HCT116 (cell line): ENCODE data around the gene STK35. TPM values are rescaled to one million over a fixed set of nuclear protein-coding genes. Genes with fewer than 3 reads are reported as not detected.

Source experiments
- ATAC-seq: fragments of 200-7000 bp; cut with Tn5 transposase; 2 replicates; pipeline ENCODE4 v1.9.1; 2020; ENCODE audit warnings: mild to moderate bottlenecking, moderate library complexity
- BruUV-seq: library from RNA; stranded (reverse); fragments of 400-500 nt; replicated peaks from 2 replicates; lab custom pipeline; 2021; lab: Mats Ljungman, UMichigan
- CTCF ChIA-PET: fragments of 300-600 bp; sonication (Branson Sonifier 250); formaldehyde crosslinking; loops from one replicate; lab custom pipeline; 2021; ENCODE audit warnings: antibody characterized with exemption; lab: Charles Lee
- POLR2A ChIA-PET: fragments of 300-600, 350-600 bp; sonication (Branson Sonifier 250); formaldehyde crosslinking; loops from one replicate; lab custom pipeline; 2021; ENCODE audit warnings: antibody characterized with exemption; lab: Charles Lee
- RAD21 ChIA-PET, 2 experiments: fragments of 300-600 bp; sonication (Branson Sonifier 250); formaldehyde crosslinking; loops; one replicate each; lab custom pipeline; 2023; ENCODE audit warnings: low total read pairs in 2 of 2; ENCODE audit not compliant: uncharacterized antibody in 2 of 2, unreplicated experiment in 2 of 2, low non-redundant PET in 1 of 2; lab: Charles Lee
- DNase-seq: peaks from one replicate; pipeline ENCODE4 v3.0.0-alpha.2; 2010; ENCODE audit warnings: low read depth, low spot score
- H2AFZ ChIP-seq: fragments of 200-600 bp; shearing (Covaris generic), sonication (generic); 2 replicates; pipeline ENCODE4 v1.6.1; 2017; ENCODE audit warnings: low read depth, mixed run types, mixed read lengths, antibody characterized with exemption, low read length; ENCODE audit not compliant: poor library complexity, severe bottlenecking
- H3K27ac ChIP-seq: 2 replicates; pipeline ENCODE4 v1.5.1; 2012; ENCODE audit warnings: low read depth, low read length
- H3K27me3 ChIP-seq: fragments of 200-600 bp; sonication (generic); 2 replicates; pipeline ENCODE4 v1.6.1; 2016; ENCODE audit warnings: mixed run types, low read length, mixed read lengths; ENCODE audit not compliant: insufficient read depth
- H3K36me3 ChIP-seq, 2 experiments: fragments of 200-500 bp in 1 of 2; fragments of 200-600 bp in 1 of 2; sonication (Bioruptor generic) in 1 of 2; sonication (generic) in 1 of 2; 2 replicates each; pipeline versions ENCODE4 v1.5.1 to v1.6.1; 2014 to 2016; ENCODE audit warnings: low read length in 2 of 2, inconsistent platforms in 1 of 2, mixed read lengths in 1 of 2, mixed run types in 1 of 2; ENCODE audit not compliant: insufficient read depth in 2 of 2, control insufficient read depth in 1 of 2
- H3K4me1 ChIP-seq, 2 experiments: fragments of 200-600 bp in 1 of 2; sonication (generic) in 1 of 2; 2 replicates each; pipeline versions ENCODE4 v1.5.1 to v1.6.1; 2012 to 2017; ENCODE audit warnings: low read length in 2 of 2, inconsistent platforms in 1 of 2, mild to moderate bottlenecking in 1 of 2, mixed read lengths in 1 of 2, mixed run types in 1 of 2, moderate library complexity in 1 of 2; ENCODE audit not compliant: insufficient read depth in 2 of 2, control insufficient read depth in 1 of 2
- H3K4me2 ChIP-seq: fragments of 200-600 bp; sonication (generic); 2 replicates; pipeline ENCODE4 v1.6.1; 2017; ENCODE audit warnings: mixed run types, low read length, mixed read lengths
- H3K4me3 ChIP-seq, 2 experiments: fragments of 200-600 bp in 1 of 2; sonication (generic) in 1 of 2; replicated peaks in 1 of 2; 2 replicates each; pipeline ENCODE4 v1.5.1; 2011 to 2016; ENCODE audit warnings: low read length in 2 of 2, control low read depth in 1 of 2, low read depth in 1 of 2, mild to moderate bottlenecking in 1 of 2, mixed read lengths in 1 of 2, mixed run types in 1 of 2
- H3K79me2 ChIP-seq: fragments of 200-600 bp; sonication (generic); 2 replicates; pipeline ENCODE4 v1.6.1; 2017; ENCODE audit warnings: mild to moderate bottlenecking, mixed run types, low read length, moderate library complexity, mixed read lengths; ENCODE audit not compliant: insufficient read depth
- H3K9ac ChIP-seq: fragments of 200-600 bp; sonication (generic); 2 replicates; pipeline ENCODE4 v1.6.1; 2016; ENCODE audit warnings: low read length, mixed read lengths
- H3K9me2 ChIP-seq: fragments of 200-600 bp; sonication (generic), shearing (Covaris generic); 2 replicates; pipeline ENCODE4 v1.6.1; 2017; ENCODE audit warnings: mixed run types, mild to moderate bottlenecking, moderate library complexity; ENCODE audit not compliant: insufficient read depth
- H3K9me3 ChIP-seq, 2 experiments: fragments of 200-500 bp in 1 of 2; fragments of 200-600 bp in 1 of 2; sonication (Bioruptor generic) in 1 of 2; sonication (generic) in 1 of 2; 2 replicates each; pipeline ENCODE4 v1.6.1; 2014 to 2017; ENCODE audit warnings: low read length in 2 of 2, mixed read lengths in 2 of 2, inconsistent platforms in 1 of 2, low read depth in 1 of 2, mild to moderate bottlenecking in 1 of 2, mixed run types in 1 of 2, moderate library complexity in 1 of 2; ENCODE audit not compliant: control insufficient read depth in 1 of 2, insufficient read depth in 1 of 2
- H4K20me1 ChIP-seq: fragments of 200-600 bp; sonication (generic), shearing (Covaris generic); 2 replicates; pipeline ENCODE4 v1.6.1; 2017; ENCODE audit warnings: mixed run types, mild to moderate bottlenecking, moderate library complexity; ENCODE audit not compliant: insufficient read depth
- CBX3 ChIP-seq: IDR thresholded peaks from 2 replicates; pipeline ENCODE4 v1.6.1; 2012; ENCODE audit warnings: low read depth
- EGR1 ChIP-seq: IDR thresholded peaks from 2 replicates; pipeline ENCODE4 v1.6.1; 2012; ENCODE audit warnings: low read depth
- ELF1 ChIP-seq: IDR thresholded peaks from 2 replicates; pipeline ENCODE4 v1.6.1; 2012; ENCODE audit warnings: low read depth, borderline replicate concordance
- EZH2 ChIP-seq: fragments of 200-600 bp; sonication (generic); IDR thresholded peaks from 2 replicates; pipeline ENCODE4 v1.6.1; 2017; ENCODE audit warnings: antibody characterized with exemption, mixed run types
- MAX ChIP-seq: IDR thresholded peaks from 2 replicates; pipeline ENCODE4 v1.6.1; 2012
- POLR2A ChIP-seq: IDR thresholded peaks from 2 replicates; pipeline ENCODE4 v1.7.0; 2011; ENCODE audit warnings: borderline replicate concordance; ENCODE audit not compliant: insufficient read depth, insufficient read length; ENCODE audit errors: extremely low read depth
- RAD21 ChIP-seq: IDR thresholded peaks from 2 replicates; pipeline ENCODE4 v1.6.1; 2012; ENCODE audit warnings: low read depth, mild to moderate bottlenecking
- SIN3A ChIP-seq: IDR thresholded peaks from 2 replicates; pipeline ENCODE4 v1.6.1; 2012; ENCODE audit warnings: low read depth
- ZBTB33 ChIP-seq: IDR thresholded peaks from 2 replicates; pipeline ENCODE4 v1.6.1; 2011; ENCODE audit warnings: mild to moderate bottlenecking, low read length, moderate library complexity; ENCODE audit not compliant: insufficient replicate concordance; ENCODE audit errors: extremely low read depth
- intact Hi-C: fragments of 100-400 bp; cut with micrococcal nuclease; formaldehyde crosslinking; loops from 2 replicates; pipeline ENCODE4 v1.10.0; 2022
- total RNA-seq: library from RNA; stranded (reverse); gene quantifications from one replicate; pipeline ENCODE4 v1.2.1, GENCODE V29; 2021; ENCODE audit not compliant: unreplicated experiment

The STK35 gene
- total RNA-seq, 1 experiment from 2014 or later: 32.8 TPM

- POLR2A ChIA-PET: no interaction called here
- H2AFZ ChIP-seq: no peak overlapping the region
- no peak overlapping the region for H3K27ac ChIP-seq
- peaks cover 0 to 3% of the 10 kb centered on the region in 2 experiments; a peak in 1 of 4 replicates for H3K36me3 ChIP-seq
- H3K9me2 ChIP-seq: no peaks in the 10 kb centered on the region
- peaks cover 23 to 45% of the 10 kb centered on the region in 2 experiments for H3K4me1 ChIP-seq
- DNase-seq (no peak), ATAC-seq (no peak)
- H3K4me3 ChIP-seq: no peak overlapping the region
- H3K9ac ChIP-seq: no peak overlapping the region
- H3K4me2 ChIP-seq: no peak overlapping the region
- peaks cover 92% of the 10 kb centered on the region for H3K79me2 ChIP-seq
- H3K27me3 ChIP-seq: no peaks in the 10 kb centered on the region
- no peak for TF ChIP-seq SIN3A
- TF ChIP-seq EZH2: no peak
- TF ChIP-seq CBX3: no peak
- TF ChIP-seq ELF1: no peak
- no peak for TF ChIP-seq ZBTB33
- no peak for TF ChIP-seq POLR2A
- no peak for TF ChIP-seq EGR1
- TF ChIP-seq RAD21: no peak
- no peak for TF ChIP-seq MAX
- no peaks in the 10 kb centered on the region for H3K9me3 ChIP-seq
- intact Hi-C loops: no loop called here
- RAD21 ChIA-PET: no interaction called here
- CTCF ChIA-PET: no interaction called here
- no TSS peak for BruUV-seq
- H4K20me1 ChIP-seq: peaks cover 10% of the 10 kb centered on the region; the same call in 1 of the 2 replicates
Measured at GRCh38 chr20:2130062-2130591, 28.5 kb downstream of the STK35 start.
